ENCODE results near the gene ZNF12. TPM values are rescaled to one million over a fixed set of nuclear protein-coding genes. Genes with fewer than 3 reads are reported as not detected.

Gene ZNF12
- total RNA-seq, 1 donor from 2014 or later = 17.7 TPM

DNA sequence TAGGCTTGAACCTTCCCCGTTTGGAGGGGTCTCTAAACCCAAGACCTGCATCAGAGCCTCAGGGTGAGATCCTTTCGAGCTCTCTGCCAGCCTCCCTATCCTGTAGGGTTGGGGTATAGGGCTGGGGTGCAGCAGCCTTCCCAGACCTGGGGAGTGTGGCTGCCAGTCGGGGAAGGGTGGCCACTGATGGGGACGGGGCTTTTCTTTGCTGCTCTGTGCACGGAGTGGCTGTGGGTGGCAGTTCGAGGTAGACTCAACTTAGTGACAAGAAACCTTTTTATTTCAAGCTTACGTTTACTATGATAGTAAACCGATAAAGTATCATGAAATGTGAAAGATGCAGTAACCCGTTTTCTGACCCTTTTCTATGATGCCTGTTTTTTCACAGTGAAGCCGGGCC lies 56.7 kb downstream of the ZNF12 start:
- intact Hi-C loops (cut with DNase I) = no loop called here
- DNase-seq (ENCODE audit: low spot score) = no peak

GRCh38 chr7:6649241-6649961 lies 57.3 kb downstream of the ZNF12 start:
- DNase-seq (ENCODE audit: low spot score) = no peak

DNA sequence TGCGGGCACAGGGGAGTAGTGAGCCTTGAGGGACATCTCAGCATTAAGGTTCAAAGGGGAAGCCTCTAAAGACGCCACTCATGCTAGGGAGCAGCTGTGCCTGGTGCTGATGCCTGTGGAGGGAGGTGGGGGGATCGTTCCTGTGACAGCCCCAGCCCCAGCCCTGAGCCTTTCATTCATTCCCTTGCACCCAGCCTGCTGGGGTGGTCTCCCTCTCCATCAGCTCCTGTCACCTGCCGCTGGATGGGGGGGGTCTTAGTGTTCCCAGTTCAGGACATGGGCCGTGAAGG lies 58.0 kb downstream of the ZNF12 start:
- DNase-seq (ENCODE audit: low spot score) = no peak

More at GRCh38 chr7:6649241-6649961, 57.3 kb downstream of the ZNF12 start:
- intact Hi-C loops (cut with DNase I) = no loop called here

GRCh38 chr7:6648066-6648814 lies 58.5 kb downstream of the ZNF12 start:
- intact Hi-C loops (cut with DNase I) = no loop called here
- DNase-seq (ENCODE audit: low spot score) = no peak

More for the DNA sequence above, 58.0 kb downstream of the ZNF12 start:
- intact Hi-C loops (cut with DNase I) = no loop called here

DNA sequence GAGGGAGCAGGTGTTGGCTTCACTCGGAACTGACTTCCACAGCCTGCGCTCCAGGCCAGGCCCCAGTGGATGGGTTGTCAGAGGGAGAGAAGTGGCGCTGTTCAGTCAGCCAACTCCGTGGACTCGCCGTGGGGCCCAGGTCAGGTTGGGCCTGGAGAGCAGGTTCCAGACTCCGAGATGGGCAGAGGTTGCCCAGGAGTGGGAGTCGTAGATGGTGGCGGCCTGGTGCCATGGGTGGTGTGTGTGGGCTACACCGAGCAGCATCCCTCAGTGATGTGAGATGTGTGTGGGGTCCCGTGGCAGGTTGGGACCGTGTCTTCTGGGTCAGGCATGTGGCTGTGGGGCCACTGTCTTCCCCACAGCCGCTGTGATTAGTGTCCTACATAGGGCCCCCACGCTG lies 59.2 kb downstream of the ZNF12 start:
- no peak for DNase-seq (ENCODE audit: low spot score)
- intact Hi-C loops (cut with DNase I) = no loop called here

DNA sequence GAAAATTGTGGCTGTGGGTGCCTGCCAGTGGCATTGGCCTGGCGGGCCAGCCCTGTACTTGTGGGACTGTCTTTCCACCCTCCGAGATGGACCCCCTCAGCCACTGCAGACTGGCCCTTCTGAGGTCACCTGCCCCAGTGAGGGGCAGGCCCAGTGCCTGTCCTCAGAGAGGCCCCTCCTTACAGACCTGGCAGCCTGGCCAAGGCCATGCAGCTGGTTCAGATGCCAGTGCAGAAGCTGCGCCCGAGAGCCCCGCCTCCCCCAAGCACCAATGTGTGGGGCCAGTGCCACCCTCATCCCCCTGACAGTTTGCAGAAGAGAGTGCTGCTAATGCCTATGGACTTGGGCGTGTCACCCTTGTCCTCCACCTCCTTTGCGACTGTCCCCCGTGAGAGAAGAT lies 59.7 kb downstream of the ZNF12 start:
- intact Hi-C loops (cut with DNase I) = no loop called here
- no peak for DNase-seq (ENCODE audit: low spot score)

DNA sequence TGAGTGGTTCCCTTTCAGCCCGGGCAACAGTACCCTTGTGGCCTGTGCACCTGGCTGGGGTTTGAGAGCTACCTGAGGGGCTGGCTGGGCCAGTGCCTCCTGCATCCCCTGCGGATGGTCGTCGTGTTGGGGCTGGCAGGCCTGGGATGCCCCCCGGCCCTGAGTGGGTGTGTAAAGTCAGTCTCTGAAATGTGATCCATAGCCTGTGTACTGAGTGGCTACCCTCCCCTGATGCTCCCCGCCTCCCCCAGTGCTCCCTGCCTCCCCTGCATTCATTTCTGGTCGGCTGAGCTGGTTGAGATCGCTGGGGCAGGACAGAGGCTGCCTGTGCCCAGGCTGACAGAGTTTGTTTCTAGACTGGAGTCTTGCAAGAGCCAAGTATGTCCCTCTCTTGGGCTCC lies 60.3 kb downstream of the ZNF12 start:
- no peak for DNase-seq (ENCODE audit: low spot score)
- intact Hi-C loops (cut with DNase I) = no loop called here

GRCh38 chr7:6644728-6645127 lies 62.0 kb downstream of the ZNF12 start:
- DNase-seq (ENCODE audit: low spot score) = no peak
- intact Hi-C loops (cut with DNase I) = no loop called here

DNA sequence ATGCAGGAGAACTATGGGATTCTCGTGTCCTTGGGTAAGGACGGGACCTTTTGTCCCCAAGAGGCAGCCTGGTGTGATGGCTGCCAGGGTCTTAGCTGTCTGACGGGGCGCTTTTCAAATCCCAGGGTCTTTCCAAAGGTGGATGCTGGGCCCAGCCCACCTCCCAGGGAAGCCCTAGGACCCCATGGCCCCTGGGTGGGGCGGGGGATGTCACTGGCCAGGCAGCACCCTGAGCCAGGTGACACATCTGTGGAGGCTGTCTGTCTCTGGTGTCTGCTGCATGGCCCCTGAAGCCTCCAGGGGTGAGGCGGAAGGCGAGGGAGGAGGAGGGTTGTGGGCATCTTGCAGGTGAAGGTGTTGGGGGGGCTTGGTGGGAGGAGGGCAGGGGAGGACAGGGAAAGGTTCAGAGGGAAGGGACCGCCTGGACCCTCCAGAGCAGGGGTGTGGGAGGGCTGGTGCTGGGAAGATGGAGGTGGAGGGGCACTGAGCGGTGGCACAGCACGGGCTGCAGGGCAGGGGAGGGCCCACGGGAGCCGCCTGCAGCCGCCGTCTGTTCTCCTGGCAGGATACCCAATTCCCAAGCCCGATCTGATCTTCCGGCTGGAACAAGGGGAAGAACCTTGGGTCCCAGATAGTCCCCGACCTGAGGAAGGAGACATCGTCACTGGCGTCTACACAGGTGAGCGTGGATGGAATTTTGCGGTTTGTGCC lies 62.7 kb downstream of the ZNF12 start:
- DNase-seq (ENCODE audit: low spot score) = no peak
- intact Hi-C loops (cut with DNase I) = no loop called here

DNA sequence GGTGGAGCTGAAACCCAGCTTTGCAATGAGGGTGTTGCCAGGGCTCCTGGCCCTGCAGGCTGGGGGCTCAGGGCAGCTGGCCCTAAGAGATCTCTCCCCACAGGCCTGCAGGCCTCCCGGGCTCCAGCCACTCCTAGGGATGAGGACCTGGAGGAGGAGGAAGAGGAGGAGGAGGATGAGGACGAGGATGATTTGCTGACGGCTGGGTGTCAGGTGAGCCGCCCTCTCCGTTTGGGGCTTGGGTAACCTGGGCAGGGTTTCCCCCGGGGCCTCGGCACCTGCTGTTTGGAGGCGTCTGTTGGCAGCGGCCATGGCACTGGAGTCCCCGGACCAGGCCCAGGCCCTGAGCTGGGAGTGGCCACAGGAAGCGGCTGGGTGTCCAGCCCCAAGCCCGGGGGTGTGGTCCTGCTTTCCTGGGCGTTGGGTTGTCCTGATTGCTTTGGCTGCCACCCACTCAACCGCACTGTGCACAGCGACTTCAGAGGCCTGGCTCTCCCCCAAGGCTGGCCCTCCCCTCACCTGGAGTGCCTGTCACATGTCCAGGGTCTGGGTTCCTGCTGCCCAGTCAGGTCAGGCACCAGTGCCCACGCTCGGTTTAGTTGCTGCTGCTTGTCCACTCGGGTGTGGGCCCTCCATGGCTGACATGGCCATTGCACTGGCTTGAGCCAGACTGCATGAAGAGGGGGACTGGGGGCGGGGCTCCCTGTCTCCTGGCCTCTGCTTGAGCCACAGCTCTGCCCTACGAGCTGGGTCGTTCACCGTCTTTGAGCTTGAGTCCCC lies 63.7 kb downstream of the ZNF12 start:
- intact Hi-C loops (cut with DNase I) = no loop called here
- DNase-seq (ENCODE audit: low spot score) = no peak

- intact Hi-C loops (cut with DNase I) = no loop called here
- DNase-seq (ENCODE audit: low spot score) = no peak
Measured at GRCh38 chr7:6642239-6642839, 64.4 kb downstream of the ZNF12 start.

- DNase-seq (ENCODE audit: low spot score) = no peak
- intact Hi-C loops (cut with DNase I) = no loop called here
Measured at GRCh38 chr7:6641305-6642035, 65.3 kb downstream of the ZNF12 start.

DNA sequence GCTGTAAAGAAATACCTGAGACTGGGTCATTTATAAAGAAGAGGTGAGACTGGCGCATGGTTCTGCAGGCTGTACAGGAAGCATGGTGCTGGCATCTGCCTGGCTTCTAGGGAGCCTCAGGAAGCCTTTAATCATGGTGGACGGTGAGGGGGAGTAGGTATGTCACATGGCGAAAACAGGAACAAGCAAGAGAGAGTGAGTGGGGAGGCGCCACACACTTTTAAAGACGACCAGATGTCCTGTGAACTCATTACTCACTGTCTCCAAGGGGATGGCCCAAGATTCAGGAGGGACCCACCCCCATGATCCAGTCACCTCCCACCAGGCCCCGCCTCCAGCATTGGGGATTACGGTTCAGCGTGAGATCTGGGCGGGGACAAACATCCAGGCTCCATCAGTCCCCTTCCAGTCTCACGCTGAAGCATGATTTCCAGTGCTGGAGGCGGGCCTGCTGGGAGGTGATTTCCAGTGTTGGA lies 66.5 kb downstream of the ZNF12 start:
- intact Hi-C loops (cut with DNase I) = no loop called here
- no peak for DNase-seq (ENCODE audit: low spot score)

DNA sequence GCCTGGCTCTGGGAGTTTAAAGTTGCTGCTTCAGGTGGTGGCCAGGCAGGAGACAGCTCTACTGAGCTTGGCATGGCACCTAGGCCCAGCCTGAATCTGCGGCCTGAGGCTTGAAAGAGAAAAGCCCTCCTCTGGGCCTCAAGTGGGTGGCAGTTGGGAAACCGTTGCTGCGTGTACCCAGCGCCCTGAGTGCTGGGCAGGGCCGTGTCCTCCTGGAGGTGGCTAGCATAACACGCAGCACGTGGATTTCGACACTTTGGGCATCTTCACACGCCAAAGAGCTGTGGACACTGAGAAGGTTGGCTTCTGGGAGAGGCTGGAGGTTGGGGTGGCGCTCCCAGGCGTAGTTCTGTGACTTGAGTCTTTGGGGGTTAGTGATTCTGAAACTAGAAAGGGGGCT lies 67.1 kb downstream of the ZNF12 start:
- intact Hi-C loops (cut with DNase I) = loop anchor here (2.0 to 10.0 kb wide), 3 partner anchors 49 to 545 kb away; partner anchors contain the start of genes C1GALT1, INTS15 and ZDHHC4
- DNase-seq (ENCODE audit: low spot score) = no peak

GRCh38 chr7:6639032-6639431 lies 67.7 kb downstream of the ZNF12 start:
- DNase-seq (ENCODE audit: low spot score) = no peak
- intact Hi-C loops (cut with DNase I) = loop anchor here (2.0 to 10.0 kb wide), 3 partner anchors 48 to 546 kb away; partner anchors contain the start of genes C1GALT1, INTS15 and ZDHHC4
